Suprapubic skin (tissue), 4 donors: ENCODE measurements around the gene IQCH. TPM values are rescaled to one million over a fixed set of nuclear protein-coding genes. Genes with fewer than 3 reads are reported as not detected.

Experiments
- DNase-seq, 2 donors: peaks; one replicate each; pipeline ENCODE4 v3.0.0-alpha.2; 2019; ENCODE audit warnings: low spot score in 2 of 2
- H3K27ac ChIP-seq: fragments of 200-600 bp; sonication (generic); one replicate; pipeline ENCODE4 v1.5.1; 2019
- H3K27me3 ChIP-seq: fragments of 200-600 bp; sonication (generic); one replicate; pipeline ENCODE4 v1.5.1; 2019
- H3K36me3 ChIP-seq: fragments of 200-600 bp; sonication (generic); one replicate; pipeline ENCODE4 v1.5.1; 2019
- H3K4me1 ChIP-seq: fragments of 200-600 bp; sonication (generic); one replicate; pipeline ENCODE4 v1.5.1; 2019
- H3K4me3 ChIP-seq: fragments of 200-600 bp; sonication (generic); one replicate; pipeline ENCODE4 v1.5.1; 2019; ENCODE audit warnings: mild to moderate bottlenecking
- H3K9me3 ChIP-seq: fragments of 200-600 bp; sonication (generic); one replicate; pipeline ENCODE4 v1.5.1; 2019
- EP300 ChIP-seq: sonication (generic); formaldehyde crosslinking; IDR thresholded peaks from one replicate; pipeline ENCODE4 v1.6.1; 2017; ENCODE audit warnings: antibody characterized with exemption
- POLR2A ChIP-seq, 2 donors: fragments of 450-650 bp; IDR thresholded peaks; one replicate each; pipeline ENCODE4 v1.6.1; 2017; ENCODE audit warnings: antibody characterized with exemption in 2 of 2, mild to moderate bottlenecking in 2 of 2, moderate library complexity in 2 of 2
- POLR2AphosphoS5 ChIP-seq, 3 donors: sonication (generic); formaldehyde crosslinking; IDR thresholded peaks; one replicate each; pipeline ENCODE4 v1.6.1; 2017; ENCODE audit warnings: antibody characterized with exemption in 3 of 3
- WGBS: methylation state at CpG from one replicate; pipeline ENCODE4 v1.1.5; 2018; 5-methylcytosine and 5-hydroxymethylcytosine counted together
- total RNA-seq, 4 donors: library from RNA; depleted of rRNA; stranded (reverse); fragments of >200 nt; gene quantifications; one replicate each; pipeline ENCODE4 v1.1.0, GENCODE V29; 2016
- TF ChIP-seq, protein P1 (sequence below), 2 donors: fragments of 200-600 bp in 1 of 2; fragments of 450-650 bp in 1 of 2; sonication (generic) in 1 of 2; IDR thresholded peaks; one replicate each; pipeline ENCODE4 v1.5.1; 2016 to 2019; ENCODE audit warnings: antibody characterized with exemption in 2 of 2, mild to moderate bottlenecking in 1 of 2, moderate library complexity in 1 of 2

Gene IQCH
- total RNA-seq, 4 donors from 2014 or later = 1.4 to 3.1 (median 2.2) TPM

DNA sequence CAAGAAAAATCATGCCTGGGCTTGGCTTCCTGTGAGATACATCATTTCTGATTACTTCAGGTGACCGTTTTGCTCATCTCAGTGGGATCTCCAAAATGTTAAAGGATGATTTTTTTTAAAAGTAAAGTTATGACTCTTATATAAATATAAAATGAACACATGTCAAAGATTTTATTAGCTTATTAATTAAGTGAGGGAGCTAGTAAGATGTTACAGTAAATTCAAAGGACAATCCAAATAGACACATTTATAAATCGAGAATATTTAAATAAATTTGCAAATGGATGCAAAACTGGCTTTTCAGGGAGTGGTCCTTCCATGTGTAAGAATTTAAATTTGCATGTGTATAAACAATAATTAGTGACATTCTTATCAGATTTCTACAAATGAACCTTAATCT, 87.0 kb downstream of the IQCH start:
- no peaks in the 10 kb centered on the region for H3K27me3 ChIP-seq
- TF ChIP-seq POLR2AphosphoS5 (IDR thresholded peaks at IDR 0.05) (no peak), EP300 (no peak), POLR2A (IDR thresholded peaks at IDR 0.05) (no peak)
- TF ChIP-seq, protein P1, sequence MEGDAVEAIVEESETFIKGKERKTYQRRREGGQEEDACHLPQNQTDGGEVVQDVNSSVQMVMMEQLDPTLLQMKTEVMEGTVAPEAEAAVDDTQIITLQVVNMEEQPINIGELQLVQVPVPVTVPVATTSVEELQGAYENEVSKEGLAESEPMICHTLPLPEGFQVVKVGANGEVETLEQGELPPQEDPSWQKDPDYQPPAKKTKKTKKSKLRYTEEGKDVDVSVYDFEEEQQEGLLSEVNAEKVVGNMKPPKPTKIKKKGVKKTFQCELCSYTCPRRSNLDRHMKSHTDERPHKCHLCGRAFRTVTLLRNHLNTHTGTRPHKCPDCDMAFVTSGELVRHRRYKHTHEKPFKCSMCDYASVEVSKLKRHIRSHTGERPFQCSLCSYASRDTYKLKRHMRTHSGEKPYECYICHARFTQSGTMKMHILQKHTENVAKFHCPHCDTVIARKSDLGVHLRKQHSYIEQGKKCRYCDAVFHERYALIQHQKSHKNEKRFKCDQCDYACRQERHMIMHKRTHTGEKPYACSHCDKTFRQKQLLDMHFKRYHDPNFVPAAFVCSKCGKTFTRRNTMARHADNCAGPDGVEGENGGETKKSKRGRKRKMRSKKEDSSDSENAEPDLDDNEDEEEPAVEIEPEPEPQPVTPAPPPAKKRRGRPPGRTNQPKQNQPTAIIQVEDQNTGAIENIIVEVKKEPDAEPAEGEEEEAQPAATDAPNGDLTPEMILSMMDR (IDR thresholded peaks at IDR 0.05) = no peak
- WGBS = 82% methylated on average over 2 of the region's 2 CpGs

DNA sequence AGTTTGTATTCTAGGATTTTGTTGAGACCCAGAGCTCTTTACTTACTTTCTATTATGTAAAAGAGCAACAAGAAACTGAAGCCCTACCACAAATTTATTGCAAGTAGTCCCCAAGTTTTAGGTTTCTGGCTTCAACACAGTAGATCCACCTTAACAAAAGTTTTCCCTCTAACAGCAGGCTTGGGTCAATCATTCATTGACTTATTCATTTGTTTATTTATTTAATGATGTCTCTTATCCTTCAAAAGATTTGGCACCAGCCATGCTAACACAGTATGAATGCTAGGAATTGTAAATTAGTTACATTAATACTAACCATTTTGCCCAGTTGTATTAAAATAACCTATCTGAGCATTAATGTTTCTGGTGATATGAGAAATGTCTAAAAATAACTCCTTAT, 88.6 kb downstream of the IQCH start:
- Histone ChIP-seq H3K4me1 (no peaks in the 10 kb centered on the region), H3K4me3 (no peak overlapping the region), H3K27ac (no peak overlapping the region), H3K9me3 (peaks cover 4% of the 10 kb centered on the region), H3K36me3 (no peaks in the 10 kb centered on the region), H3K27me3 (no peaks in the 10 kb centered on the region)
- TF ChIP-seq POLR2A (IDR thresholded peaks at IDR 0.05) (no peak), POLR2AphosphoS5 (IDR thresholded peaks at IDR 0.05) (no peak), EP300 (no peak)
- TF ChIP-seq, protein P1 (IDR thresholded peaks at IDR 0.05) = no peak
- DNase-seq = no peak

More for the DNA sequence above, 87.0 kb downstream of the IQCH start:
- no peaks in the 10 kb centered on the region for H3K36me3 ChIP-seq
- peaks cover 4% of the 10 kb centered on the region for H3K9me3 ChIP-seq
- DNase-seq = no peak
- H3K27ac ChIP-seq = no peak overlapping the region
- H3K4me1 ChIP-seq = no peaks in the 10 kb centered on the region
- H3K4me3 ChIP-seq = no peak overlapping the region

DNA sequence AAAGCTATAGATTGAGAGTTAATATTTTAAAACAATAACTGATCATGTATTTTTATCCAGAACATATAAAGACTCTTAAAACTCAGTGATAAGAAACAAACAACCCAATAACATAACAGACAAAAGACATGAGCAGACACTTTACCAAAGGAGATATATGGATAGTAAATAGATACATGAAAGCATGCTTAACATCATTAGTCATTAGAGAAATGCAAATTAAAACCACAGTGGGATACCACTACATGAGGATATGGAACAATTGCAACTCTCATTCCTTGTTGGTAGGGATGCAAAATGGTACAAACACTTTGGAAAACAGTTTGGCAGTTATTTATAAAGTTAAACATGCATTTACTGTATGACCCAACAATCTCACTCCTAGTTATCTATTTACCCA, 95.0 kb downstream of the IQCH start:
- H3K27ac ChIP-seq = no peak overlapping the region
- H3K9me3 ChIP-seq = peaks cover 4% of the 10 kb centered on the region
- no peak for TF ChIP-seq POLR2A (IDR thresholded peaks at IDR 0.05)
- no peak for TF ChIP-seq POLR2AphosphoS5 (IDR thresholded peaks at IDR 0.05)
- no peak for TF ChIP-seq EP300
- TF ChIP-seq, protein P1 (IDR thresholded peaks at IDR 0.05) = no peak
- H3K36me3 ChIP-seq = no peaks in the 10 kb centered on the region
- no peaks in the 10 kb centered on the region for H3K4me1 ChIP-seq
- H3K27me3 ChIP-seq = no peaks in the 10 kb centered on the region
- H3K4me3 ChIP-seq = no peak overlapping the region
- no peak for DNase-seq

DNA sequence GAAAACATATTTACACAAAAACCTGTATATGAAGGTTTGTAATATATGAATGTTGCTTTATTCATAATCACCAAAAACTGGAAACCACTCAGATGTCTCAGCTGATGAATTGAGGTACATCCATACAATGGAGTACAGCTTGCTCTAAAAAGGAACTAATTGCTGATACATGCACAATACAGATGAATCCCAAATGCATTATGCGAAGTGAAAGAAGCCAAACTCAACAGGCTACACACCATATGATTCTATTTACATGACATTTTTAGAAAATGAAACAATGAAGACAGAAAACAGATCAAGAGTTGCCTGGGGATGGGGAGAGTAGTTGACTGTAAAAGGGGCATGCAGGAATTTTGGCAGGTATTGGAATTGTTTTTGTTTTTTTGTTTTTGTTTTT, 95.5 kb downstream of the IQCH start:
- DNase-seq = no peak
- Histone ChIP-seq H3K27me3 (no peaks in the 10 kb centered on the region), H3K4me3 (no peak overlapping the region), H3K9me3 (peaks cover under 1% of the 10 kb centered on the region), H3K27ac (no peak overlapping the region), H3K4me1 (no peaks in the 10 kb centered on the region), H3K36me3 (no peaks in the 10 kb centered on the region)
- WGBS = 63% methylated on average over 1 of the region's 1 CpG
- TF ChIP-seq EP300 (no peak), POLR2AphosphoS5 (IDR thresholded peaks at IDR 0.05) (no peak), POLR2A (IDR thresholded peaks at IDR 0.05) (no peak)
- TF ChIP-seq, protein P1 (IDR thresholded peaks at IDR 0.05) = no peak

DNA sequence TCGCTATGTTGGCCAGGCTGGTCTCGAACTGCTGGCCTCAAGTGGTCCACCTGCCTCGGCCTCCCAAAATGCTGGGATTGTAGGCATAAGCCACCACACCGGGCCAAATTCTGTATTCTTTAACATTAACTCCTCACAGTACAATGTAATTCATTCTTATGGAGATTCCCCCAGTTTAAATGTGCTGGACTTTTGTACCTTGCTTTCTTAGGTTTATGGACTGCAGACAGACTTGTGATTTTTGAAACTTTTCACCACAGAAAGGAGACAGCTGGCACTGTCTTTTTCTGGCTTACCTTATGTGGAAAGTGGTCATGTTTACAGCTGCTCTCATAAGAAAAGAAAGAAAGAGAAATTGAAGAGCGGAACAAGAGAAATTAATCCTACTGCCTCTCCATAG, 103.8 kb downstream of the IQCH start:
- TF ChIP-seq POLR2AphosphoS5 (IDR thresholded peaks at IDR 0.05) (no peak), EP300 (no peak)
- 91% methylated on average over 5 of the region's 5 CpGs for WGBS

DNA sequence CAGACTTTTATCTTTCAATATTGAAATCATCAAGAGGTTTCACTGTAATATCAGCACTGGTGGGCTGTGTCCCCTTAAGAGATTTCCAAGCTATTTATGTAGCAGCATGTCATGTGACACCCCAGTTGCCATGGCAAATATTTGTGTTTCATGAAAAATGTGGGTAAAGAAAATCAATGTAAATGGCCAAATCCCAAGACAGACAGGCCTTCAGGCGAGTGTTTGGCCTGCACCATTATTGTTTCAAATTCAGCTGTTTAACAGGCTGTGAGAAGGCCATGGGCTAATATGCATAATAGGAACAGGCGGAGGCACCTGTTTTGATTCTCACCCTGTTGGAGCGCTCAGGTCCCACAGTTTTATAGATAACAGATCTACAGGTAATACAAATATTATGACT, 104.2 kb downstream of the IQCH start:
- Histone ChIP-seq H3K36me3 (no peaks in the 10 kb centered on the region), H3K27ac (no peak overlapping the region), H3K4me3 (no peak overlapping the region), H3K4me1 (no peaks in the 10 kb centered on the region), H3K9me3 (no peaks in the 10 kb centered on the region), H3K27me3 (no peaks in the 10 kb centered on the region)
- 94% methylated on average over 3 of the region's 3 CpGs for WGBS
- no peak for DNase-seq
- TF ChIP-seq POLR2A (IDR thresholded peaks at IDR 0.05) (no peak), POLR2AphosphoS5 (IDR thresholded peaks at IDR 0.05) (no peak), EP300 (no peak)
- TF ChIP-seq, protein P1 (IDR thresholded peaks at IDR 0.05) = no peak

More for the DNA sequence above, 103.8 kb downstream of the IQCH start:
- H3K27me3 ChIP-seq = no peaks in the 10 kb centered on the region
- no peaks in the 10 kb centered on the region for H3K4me1 ChIP-seq
- H3K9me3 ChIP-seq = no peaks in the 10 kb centered on the region
- no peaks in the 10 kb centered on the region for H3K36me3 ChIP-seq
- no peak overlapping the region for H3K27ac ChIP-seq
- no peak overlapping the region for H3K4me3 ChIP-seq
- DNase-seq = no peak
